H1 (cell line): ENCODE measurements around the gene FCHSD1. TPM values are rescaled to one million over a fixed set of nuclear protein-coding genes. Genes with fewer than 3 reads are reported as not detected.

Source experiments
- CTCF ChIA-PET: fragments of 300-600 bp; sonication (Branson Sonifier 250); formaldehyde crosslinking; loops from one replicate; lab custom pipeline; 2021; ENCODE audit not compliant: partially characterized antibody; lab: Charles Lee
- POLR2A ChIA-PET: fragments of 300-600 bp; sonication (Branson Sonifier 250); formaldehyde crosslinking; loops from one replicate; lab custom pipeline; 2021; ENCODE audit warnings: inconsistent platforms; ENCODE audit not compliant: partially characterized antibody; lab: Charles Lee
- DNase-seq, 2 experiments: peaks; one replicate each; pipeline versions ENCODE4 v3.0.0 to v3.0.0-alpha.2; 2010 to 2022; ENCODE audit warnings: low spot score in 2 of 2, low read depth in 1 of 2, mixed read lengths in 1 of 2
- FAIRE-seq: peaks from 2 replicates; lab custom pipeline; 2011; peaks lifted over from hg19 to GRCh38; lab: Jason Lieb, UNC
- H2AFZ ChIP-seq: 2 replicates; pipeline ENCODE4 v1.8.1; 2012; ENCODE audit warnings: low read length, inconsistent platforms
- H2AK5ac ChIP-seq: 2 replicates; pipeline ENCODE4 v1.6.1; 2013; ENCODE audit warnings: low read depth, low read length
- H2BK120ac ChIP-seq: replicated peaks from 2 replicates; pipeline ENCODE3; 2013; ENCODE audit warnings: low read depth, low read length, inconsistent platforms
- H2BK12ac ChIP-seq: 2 replicates; pipeline ENCODE4 v1.6.1; 2013; ENCODE audit warnings: low read depth, low read length
- H2BK15ac ChIP-seq: 2 replicates; pipeline ENCODE4 v1.6.1; 2013; ENCODE audit warnings: low read length
- H2BK20ac ChIP-seq: 2 replicates; pipeline ENCODE4 v1.6.1; 2013; ENCODE audit warnings: low read length
- H2BK5ac ChIP-seq: 2 replicates; pipeline ENCODE4 v1.6.1; 2013; ENCODE audit warnings: low read depth, low read length
- H3K14ac ChIP-seq: 2 replicates; pipeline ENCODE4 v1.6.1; 2013; ENCODE audit warnings: inconsistent platforms; ENCODE audit not compliant: insufficient read length
- H3K18ac ChIP-seq: 2 replicates; pipeline ENCODE4 v1.6.1; 2013; ENCODE audit warnings: low read length; ENCODE audit errors: extremely low read depth
- H3K23ac ChIP-seq: 2 replicates; pipeline ENCODE4 v1.6.1; 2013; ENCODE audit warnings: inconsistent platforms; ENCODE audit not compliant: insufficient read length
- H3K23me2 ChIP-seq: 2 replicates; pipeline ENCODE4 v1.6.1; 2013; ENCODE audit warnings: low read depth, low read length
- H3K27ac ChIP-seq: 2 replicates; pipeline ENCODE4 v1.6.1; 2011; ENCODE audit warnings: low read depth, low read length, inconsistent platforms
- H3K27me3 ChIP-seq, 4 experiments: replicated peaks in 1 of 4; 1 replicate in 1 of 4; 2 replicates in 3 of 4; pipeline versions ENCODE4 v1.6.1 to v1.8.1; 2011 to 2013; ENCODE audit warnings: low read length in 3 of 4, mild to moderate bottlenecking in 3 of 4, inconsistent platforms in 2 of 4, mixed read lengths in 2 of 4, moderate library complexity in 1 of 4; ENCODE audit not compliant: control insufficient read depth in 3 of 4, insufficient read depth in 3 of 4; ENCODE audit errors: extremely low read depth in 1 of 4
- H3K36me3 ChIP-seq, 4 experiments: 2 replicates each; pipeline versions ENCODE4 v1.6.1 to v1.8.1; 2011 to 2013; ENCODE audit warnings: mild to moderate bottlenecking in 4 of 4, low read length in 3 of 4, moderate library complexity in 2 of 4, control low read depth in 1 of 4, inconsistent platforms in 1 of 4; ENCODE audit not compliant: insufficient read depth in 4 of 4, control insufficient read depth in 2 of 4
- H3K4ac ChIP-seq: replicated peaks from 2 replicates; pipeline ENCODE3; 2013; ENCODE audit warnings: low read length, low read depth, mixed read lengths, inconsistent platforms; ENCODE audit not compliant: insufficient read length
- H3K4me1 ChIP-seq, 4 experiments: replicated peaks in 1 of 4; 1 replicate in 1 of 4; 2 replicates in 3 of 4; pipeline versions ENCODE4 v1.6.1 to v1.8.1; 2011 to 2013; ENCODE audit warnings: low read length in 3 of 4, inconsistent platforms in 2 of 4, mixed read lengths in 1 of 4; ENCODE audit not compliant: insufficient read depth in 4 of 4, control insufficient read depth in 3 of 4
- H3K4me2 ChIP-seq, 2 experiments: 2 replicates each; pipeline versions ENCODE4 v1.6.1 to v1.8.1; 2011 to 2013; ENCODE audit warnings: low read depth in 2 of 2, low read length in 2 of 2, control low read depth in 1 of 2, inconsistent platforms in 1 of 2, mild to moderate bottlenecking in 1 of 2; ENCODE audit not compliant: insufficient read depth in 1 of 2
- H3K4me3 ChIP-seq, 4 experiments: fragments of 200-600, 300-600 bp in 1 of 4; sonication (generic), shearing (Covaris generic), sonication (Bioruptor Twin) in 1 of 4; 2 replicates each; pipeline versions ENCODE4 v1.5.1 to v1.8.1; 2011 to 2016; ENCODE audit warnings: low read length in 4 of 4, low read depth in 3 of 4, control low read depth in 2 of 4, inconsistent platforms in 2 of 4, mild to moderate bottlenecking in 2 of 4, mixed read lengths in 1 of 4, moderate library complexity in 1 of 4; ENCODE audit not compliant: insufficient read depth in 2 of 4; ENCODE audit errors: extremely low read depth in 1 of 4
- H3K56ac ChIP-seq: replicated peaks from 2 replicates; pipeline ENCODE3; 2013; ENCODE audit warnings: low read depth, mild to moderate bottlenecking, mixed read lengths, low read length, inconsistent platforms; ENCODE audit not compliant: insufficient read length
- H3K79me1 ChIP-seq: 2 replicates; pipeline ENCODE4 v1.6.1; 2013; ENCODE audit warnings: low read depth, low read length, control low read depth
- H3K79me2 ChIP-seq, 2 experiments: 2 replicates each; pipeline versions ENCODE4 v1.6.1 to v1.8.1; 2012 to 2013; ENCODE audit warnings: low read length in 2 of 2, mild to moderate bottlenecking in 2 of 2, inconsistent platforms in 1 of 2; ENCODE audit not compliant: insufficient read depth in 2 of 2, control insufficient read depth in 1 of 2
- H3K9ac ChIP-seq, 4 experiments: replicated peaks in 1 of 4; 1 replicate in 1 of 4; 2 replicates in 3 of 4; pipeline versions ENCODE4 v1.6.1 to v1.8.1; 2011 to 2013; ENCODE audit warnings: low read depth in 3 of 4, low read length in 3 of 4, control low read depth in 2 of 4, mild to moderate bottlenecking in 2 of 4, moderate library complexity in 2 of 4, inconsistent platforms in 1 of 4; ENCODE audit errors: extremely low read depth in 1 of 4
- H3K9me3 ChIP-seq, 2 experiments: 2 replicates each; pipeline versions ENCODE4 v1.6.1 to v1.8.1; 2012 to 2013; ENCODE audit warnings: mild to moderate bottlenecking in 2 of 2, moderate library complexity in 2 of 2, control low read depth in 1 of 2, inconsistent platforms in 1 of 2, low read depth in 1 of 2, low read length in 1 of 2, mixed read lengths in 1 of 2; ENCODE audit not compliant: insufficient read depth in 2 of 2
- H4K20me1 ChIP-seq, 2 experiments: replicated peaks in 1 of 2; 2 replicates each; pipeline versions ENCODE3 to v1.8.1; 2011 to 2013; ENCODE audit warnings: inconsistent platforms in 2 of 2, low read length in 2 of 2, mild to moderate bottlenecking in 1 of 2; ENCODE audit not compliant: insufficient read depth in 2 of 2, control insufficient read depth in 1 of 2
- H4K5ac ChIP-seq: 2 replicates; pipeline ENCODE4 v1.6.1; 2013; ENCODE audit warnings: low read length, low read depth, mixed read lengths, inconsistent platforms; ENCODE audit not compliant: insufficient read length
- H4K8ac ChIP-seq: 2 replicates; pipeline ENCODE4 v1.8.0; 2013; ENCODE audit warnings: mild to moderate bottlenecking, moderate library complexity, low read length, inconsistent platforms; ENCODE audit not compliant: insufficient read depth; ENCODE audit errors: extremely low read depth
- H4K91ac ChIP-seq: replicated peaks from 2 replicates; pipeline ENCODE3; 2013; ENCODE audit warnings: low read length, mixed read lengths, inconsistent platforms; ENCODE audit not compliant: insufficient read length
- CHD2 ChIP-seq: IDR thresholded peaks from 2 replicates; pipeline ENCODE4 v1.6.1; 2012; ENCODE audit warnings: low read length, improper control_type of control experiment
- CTBP2 ChIP-seq: IDR thresholded peaks from 2 replicates; pipeline ENCODE4 v1.7.0; 2011; ENCODE audit warnings: borderline replicate concordance, mild to moderate bottlenecking, moderate library complexity, mixed read lengths, low read length; ENCODE audit not compliant: insufficient read depth, insufficient read length
- EGR1 ChIP-seq: IDR thresholded peaks from 2 replicates; pipeline ENCODE4 v1.6.1; 2011; ENCODE audit warnings: low read depth, low read length, borderline replicate concordance
- HDAC2 ChIP-seq, 2 experiments: fragments of 300-600 bp in 1 of 2; sonication (generic) in 1 of 2; IDR thresholded peaks; 2 replicates each; pipeline ENCODE4 v1.6.1; 2011 to 2012; ENCODE audit warnings: low read depth in 2 of 2, low read length in 2 of 2, mild to moderate bottlenecking in 2 of 2, moderate library complexity in 2 of 2, borderline replicate concordance in 1 of 2, inconsistent platforms in 1 of 2
- MAFK ChIP-seq: IDR thresholded peaks from 2 replicates; pipeline ENCODE4 v1.6.1; 2012; ENCODE audit warnings: low read depth, mild to moderate bottlenecking, improper control_type of control experiment, low read length
- POLR2A ChIP-seq, 2 experiments: IDR thresholded peaks; 1 replicate in 1 of 2; 2 replicates in 1 of 2; pipeline ENCODE4 v1.6.1; 2011; ENCODE audit warnings: low read depth in 2 of 2, low read length in 2 of 2, mild to moderate bottlenecking in 2 of 2; ENCODE audit errors: control extremely low read depth in 1 of 2
- RXRA ChIP-seq: IDR thresholded peaks from 2 replicates; pipeline ENCODE4 v1.6.1; 2011; ENCODE audit warnings: low read depth, mild to moderate bottlenecking, low read length, moderate library complexity; ENCODE audit not compliant: insufficient read depth
- SIN3A ChIP-seq, 2 experiments: IDR thresholded peaks in 1 of 2; conservative IDR thresholded peaks in 1 of 2; 2 replicates each; pipeline ENCODE4 v1.6.1; 2011 to 2012; ENCODE audit warnings: low read length in 2 of 2, improper control_type of control experiment in 1 of 2, low read depth in 1 of 2, mild to moderate bottlenecking in 1 of 2
- TAF1 ChIP-seq: IDR thresholded peaks from 2 replicates; pipeline ENCODE4 v1.6.1; 2011; ENCODE audit warnings: mild to moderate bottlenecking, low read depth, low read length
- TBP ChIP-seq: IDR thresholded peaks from 2 replicates; pipeline ENCODE4 v1.6.1; 2011; ENCODE audit warnings: low read depth, low read length, improper control_type of control experiment
- WGBS, 2 experiments: shearing (Covaris generic) in 1 of 2; methylation state at CpG; one replicate each; pipeline versions ENCODE4 v1.1.6 to v1.1.7; 2013 to 2015; ENCODE audit warnings: low lambda C conversion rate in 2 of 2, mixed read lengths in 2 of 2, inconsistent platforms in 1 of 2, low coverage in 1 of 2, missing lambda C conversion rate in 1 of 2; ENCODE audit not compliant: insufficient replicate concordance in 2 of 2, insufficient coverage in 1 of 2, insufficient read length in 1 of 2; ENCODE audit errors: extremely low coverage in 1 of 2, missing lambda C conversion rate in 1 of 2; 5-methylcytosine and 5-hydroxymethylcytosine counted together
- polyA plus RNA-seq, 7 experiments: library from polyadenylated mRNA; depleted of rRNA in 3 of 7; stranded (reverse) in 5 of 7; unstranded in 2 of 7; fragments of >200 nt in 5 of 7; fragments of 200-250 nt in 2 of 7; gene quantifications; 1 replicate in 5 of 7; 2 replicates in 1 of 7; 4 replicates in 1 of 7; pipeline versions ENCODE4 v1.2.1 to v1.2.3, GENCODE V29; 2011 to 2013; ENCODE audit warnings: missing spikeins in 2 of 7, mixed read lengths in 2 of 7
- total RNA-seq: library from RNA; stranded (reverse); fragmentation: NEBNext Ultra II Directional; extraction: Animal tissue kit (Norgen Biotek cat#: 25700); gene quantifications from 2 replicates; pipeline ENCODE4 v1.2.1, GENCODE V29; 2021

Gene FCHSD1
- total and polyA plus RNA-seq, 2 of the 8 experiments (the other 6 are each of a cell fraction or from before 2014, with no cell fraction given), result 22.0 to 30.1 TPM

- Histone ChIP-seq H2BK20ac (peak overlapping the region; percentile 28; the same call in 1 of the 2 replicates), H2BK5ac (peak overlapping the region; percentile 98), H3K18ac (peak overlapping the region; percentile 98), H3K9ac (0 out of 7 replicates have a peak overlapping the region, but pooled peaks of 1 of the 4 experiments have one; percentile 14), H3K9me3 (no peaks in the 10 kb centered on the region), H3K79me1 (no peaks in the 10 kb centered on the region; the same call in 1 of the 2 replicates), H3K4me1 (peaks cover 10 to 30% (median 21%) of the 10 kb centered on the region in 4 experiments), H2AK5ac (peak overlapping the region; percentile 88), H2AFZ (no peak overlapping the region), H3K14ac (no peak overlapping the region), H4K20me1 (no peaks in the 10 kb centered on the region), H3K23ac (no peak overlapping the region), H3K27ac (peak overlapping the region; percentile 37; the same call in 1 of the 2 replicates), H3K23me2 (peaks cover 15% of the 10 kb centered on the region), H3K4me3 (peak overlapping the region; percentile 36 to 73 (median 52); a peak in 6 of 8 replicates), H2BK15ac (no peak overlapping the region; the same call in 1 of the 2 replicates), H3K56ac (peak overlapping the region; percentile 3), H3K79me2 (peaks cover 0 to 6% of the 10 kb centered on the region in 2 experiments; a peak in 1 of 4 replicates), H3K36me3 (peaks cover 0 to 10% (median 2%) of the 10 kb centered on the region in 4 experiments; a peak in 5 of 8 replicates), H3K4ac (peak overlapping the region; percentile 28), H4K5ac (no peak overlapping the region), H2BK12ac (peak overlapping the region; percentile 89; the same call in 1 of the 2 replicates), H3K4me2 (peak overlapping the region; percentile 88 to 97), H4K91ac (peak overlapping the region; percentile 92), H2BK120ac (no peak overlapping the region), H3K27me3 (no peaks in the 10 kb centered on the region), H4K8ac (no peak overlapping the region)
- 13% methylated on average over 6 of the region's 6 CpGs; no CpG with 5 or more reads in 1 of the 2 experiments for WGBS, 2 experiments
- POLR2A ChIA-PET, result interaction anchor here (0.8 to 3.8 kb wide), 9 partner anchors 11 to 280 kb away, joined by 3 to 18 read pairs (median 4); partner anchors contain the start of genes DELE1, FCHSD1, HDAC3 and PCDH1
- CTCF ChIA-PET, result interaction anchor here (0.5 to 7.3 kb wide), 10 partner anchors 12 to 279 kb away, joined by 3 to 59 read pairs (median 4); partner anchors contain the start of gene PCDH1
- peak; percentile 77 to 88 for DNase-seq
- no peak for TF ChIP-seq CTBP2
- no peak for TF ChIP-seq HDAC2 (IDR thresholded peaks at IDR 0.05; ENCODE audit: borderline replicate concordance in 1 of 2, low read depth in 2 of 2, low read length in 2 of 2)
- 0 out of 2 replicates have a peak, but pooled peaks have one; percentile 49 for TF ChIP-seq TAF1
- peak; percentile 63; the same call in 1 of the 2 replicates for TF ChIP-seq EGR1
- 0 out of 2 replicates have a peak, but pooled peaks have one; percentile 47 for TF ChIP-seq CHD2
- TF ChIP-seq MAFK, result no peak
- TF ChIP-seq RXRA, result no peak
- 0 out of 4 replicates have a peak, but pooled peaks of 1 of the 2 experiments have one; percentile 57 for TF ChIP-seq SIN3A (conservative IDR thresholded peaks at IDR 0.05 in 1 of 2, IDR thresholded peaks at IDR 0.05 in 1 of 2; ENCODE audit: low read depth in 1 of 2, low read length in 2 of 2)
- TF ChIP-seq POLR2A (IDR thresholded peaks at IDR 0.05; ENCODE audit: control extremely low read depth in 1 of 2, low read depth in 2 of 2, low read length in 2 of 2), result peak in 1 of 2 experiments; percentile 80; a peak in 2 of 3 replicates
- 0 out of 2 replicates have a peak, but pooled peaks have one; percentile 29 for TF ChIP-seq TBP
- peak; percentile 93 for FAIRE-seq
Observed at GRCh38 chr5:141680751-141681201, 29.6 kb upstream of the FCHSD1 start.
